C4-2B (cell line): ENCODE data around the gene OPTC.

ENCODE experiments used
- H3K27ac ChIP-seq: fragments of 450-650 bp; 2 replicates; pipeline ENCODE4 v1.5.1; 2017
- CTCF ChIP-seq: fragments of 450-650 bp; conservative IDR thresholded peaks from 2 replicates; pipeline ENCODE4 v1.5.1; 2017; ENCODE audit warnings: mild to moderate bottlenecking
- ZFX ChIP-seq: fragments of 450-650 bp; IDR thresholded peaks from 2 replicates; pipeline ENCODE4 v1.6.1; 2017

Gene OPTC

DNA sequence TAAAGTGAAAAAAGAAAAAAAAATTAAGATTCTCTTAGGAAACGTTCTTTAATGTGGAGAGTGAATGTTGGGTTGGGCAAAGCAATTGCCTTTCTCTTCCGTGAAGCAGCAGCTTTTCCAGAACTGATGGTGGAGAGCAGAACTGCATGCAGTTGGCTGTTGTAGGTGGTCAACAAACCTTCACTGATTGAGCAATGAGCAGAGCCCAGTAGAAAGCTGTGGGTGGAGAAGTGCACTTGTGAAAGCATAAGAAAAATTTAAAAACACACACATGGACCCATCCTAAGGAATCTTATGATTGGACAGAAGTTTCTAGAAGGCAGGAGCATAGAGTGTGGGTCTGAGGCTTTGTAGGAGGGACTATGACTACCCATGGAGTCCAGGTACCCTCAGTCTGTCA is 13.9 kb upstream of the OPTC start:
- no peak overlapping the region for H3K27ac ChIP-seq

GRCh38 chr1:203480525-203481084 is 13.3 kb upstream of the OPTC start:
- no peak overlapping the region for H3K27ac ChIP-seq
- TF ChIP-seq CTCF, result no peak
- TF ChIP-seq ZFX, result no peak

More for the DNA sequence above, 13.9 kb upstream of the OPTC start:
- no peak for TF ChIP-seq CTCF
- TF ChIP-seq ZFX, result no peak

DNA sequence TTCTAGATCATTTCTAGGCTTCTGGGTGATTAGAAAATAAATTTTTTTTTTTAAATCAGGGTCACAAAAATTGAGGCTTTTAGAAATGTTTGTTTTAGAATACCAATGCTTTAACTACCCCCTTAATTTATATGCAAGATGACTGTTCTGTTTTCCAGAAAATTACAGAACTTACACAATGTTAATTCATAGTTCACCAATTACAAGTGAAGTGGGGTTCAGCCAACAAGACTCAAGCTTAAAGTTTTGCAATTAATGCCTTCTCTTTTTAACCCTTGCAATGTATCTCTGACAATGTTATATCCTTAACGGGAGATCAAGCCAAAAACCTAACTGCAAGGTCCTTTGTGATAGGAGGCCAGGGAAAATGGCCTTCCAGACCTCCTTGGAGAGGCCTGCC is 12.8 kb upstream of the OPTC start:
- H3K27ac ChIP-seq, result no peak overlapping the region
- TF ChIP-seq CTCF (no peak), ZFX (no peak)

- TF ChIP-seq ZFX (no peak), CTCF (no peak)
- H3K27ac ChIP-seq, result no peak overlapping the region
Measured at GRCh38 chr1:203486618-203487370, 7.2 kb upstream of the OPTC start.

DNA sequence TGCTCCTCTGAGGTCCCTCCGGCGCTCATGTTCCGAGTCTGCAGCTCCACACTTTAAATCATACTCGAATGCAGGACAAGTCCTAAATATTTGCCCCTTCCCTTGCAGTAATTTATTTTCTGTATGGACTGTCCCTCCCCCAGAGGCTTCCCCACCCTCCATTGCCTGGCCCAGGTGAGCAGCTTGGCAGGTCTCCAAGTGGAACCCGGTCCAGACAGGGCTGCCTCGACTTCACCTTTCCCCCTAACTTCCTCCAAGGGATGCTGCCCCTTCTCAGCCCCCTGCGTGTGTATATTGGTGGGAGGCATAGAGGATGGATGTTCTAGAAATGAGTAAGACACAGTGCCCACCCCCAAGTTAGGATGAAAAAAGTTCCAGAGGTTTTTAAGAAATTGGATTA is 5.4 kb upstream of the OPTC start:
- no peak overlapping the region for H3K27ac ChIP-seq
- no peak for TF ChIP-seq CTCF
- no peak for TF ChIP-seq ZFX

GRCh38 chr1:203490607-203491006 is 3.3 kb upstream of the OPTC start:
- TF ChIP-seq CTCF (no peak), ZFX (no peak)
- no peak overlapping the region for H3K27ac ChIP-seq

GRCh38 chr1:203491664-203492063 is 2.3 kb upstream of the OPTC start:
- TF ChIP-seq CTCF (no peak), ZFX (no peak)
- no peak overlapping the region for H3K27ac ChIP-seq
